Endometrium (tissue), 2 donors: ENCODE measurements around the gene CDC25C.
"Not testable (repeated sequence)": the region's sequence is repeated elsewhere in the genome, so short reads cannot be mapped to it uniquely, and the experiment has no call there.

Experiments used
- FAIRE-seq: peaks from 2 replicates; lab custom pipeline; 2012; peaks lifted over from hg19 to GRCh38; lab: Jason Lieb, UNC
- donor health status: control.
- donor health status: control.

CDC25C gene

DNA sequence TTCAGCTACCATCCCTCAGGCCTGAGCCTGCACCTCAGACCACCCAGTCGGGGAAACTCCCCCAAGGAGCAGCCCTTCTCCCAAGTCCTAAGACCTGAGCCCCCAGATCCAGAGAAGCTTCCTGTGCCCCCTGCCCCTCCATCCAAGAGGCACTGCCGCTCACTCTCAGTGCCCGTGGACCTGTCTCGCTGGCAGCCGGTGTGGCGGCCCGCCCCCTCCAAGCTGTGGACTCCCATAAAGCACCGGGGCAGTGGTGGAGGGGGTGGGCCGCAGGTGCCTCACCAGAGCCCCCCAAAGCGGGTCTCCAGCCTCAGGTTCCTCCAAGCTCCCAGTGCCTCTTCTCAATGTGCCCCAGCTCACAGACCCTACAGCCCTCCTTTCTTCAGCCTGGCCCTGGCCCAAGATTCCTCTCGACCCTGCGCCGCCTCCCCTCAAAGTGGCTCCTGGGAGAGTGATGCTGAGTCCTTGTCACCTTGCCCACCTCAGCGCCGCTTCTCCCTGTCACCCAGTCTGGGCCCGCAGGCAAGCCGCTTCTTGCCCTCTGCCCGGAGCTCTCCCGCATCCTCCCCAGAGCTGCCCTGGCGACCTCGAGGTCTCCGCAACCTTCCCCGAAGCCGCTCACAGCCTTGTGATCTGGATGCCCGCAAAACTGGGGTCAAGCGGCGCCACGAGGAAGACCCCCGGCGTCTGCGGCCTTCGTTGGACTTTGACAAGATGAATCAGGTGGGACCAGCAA, 13.5 kb upstream of the CDC25C start:
- FAIRE-seq = no peak

DNA sequence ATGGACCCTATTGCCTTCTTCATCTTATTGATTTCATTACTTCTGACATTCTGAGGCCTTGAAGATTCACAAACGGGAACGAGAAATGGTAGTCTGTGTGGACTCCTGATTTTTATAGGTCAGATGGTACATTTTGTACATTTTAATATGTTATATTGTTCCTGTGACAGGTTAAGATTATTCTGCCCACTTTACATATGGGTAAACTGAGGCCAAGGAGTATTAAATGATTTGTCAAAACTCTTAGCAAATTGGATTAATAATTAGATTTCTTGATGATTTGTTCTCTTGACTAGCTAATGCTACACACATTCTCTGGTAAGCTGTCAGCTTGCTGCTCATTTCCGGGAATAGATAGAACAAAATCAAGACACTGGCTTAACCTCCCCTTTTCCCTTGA, 8.4 kb upstream of the CDC25C start:
- FAIRE-seq = no peak

DNA sequence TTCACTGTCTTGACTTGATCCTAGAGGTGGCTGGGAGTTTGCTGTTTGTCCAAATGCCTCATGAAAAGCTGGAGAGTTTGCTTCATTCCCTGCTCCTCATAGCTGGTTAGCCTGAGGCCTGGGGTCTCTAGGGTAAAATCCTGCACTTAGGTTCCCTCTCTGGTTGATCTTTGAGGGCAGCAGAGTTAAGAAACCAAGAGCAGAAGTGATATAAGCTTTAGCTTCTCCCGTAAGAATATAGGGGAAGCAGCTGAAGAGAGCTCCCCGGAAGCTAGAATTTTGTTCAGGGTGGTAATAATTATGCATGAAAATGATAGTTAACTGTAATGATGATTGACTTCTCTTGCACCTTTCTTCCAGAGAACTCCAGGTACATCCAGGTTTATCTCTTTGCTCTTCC, 7.9 kb upstream of the CDC25C start:
- FAIRE-seq = no peak

DNA sequence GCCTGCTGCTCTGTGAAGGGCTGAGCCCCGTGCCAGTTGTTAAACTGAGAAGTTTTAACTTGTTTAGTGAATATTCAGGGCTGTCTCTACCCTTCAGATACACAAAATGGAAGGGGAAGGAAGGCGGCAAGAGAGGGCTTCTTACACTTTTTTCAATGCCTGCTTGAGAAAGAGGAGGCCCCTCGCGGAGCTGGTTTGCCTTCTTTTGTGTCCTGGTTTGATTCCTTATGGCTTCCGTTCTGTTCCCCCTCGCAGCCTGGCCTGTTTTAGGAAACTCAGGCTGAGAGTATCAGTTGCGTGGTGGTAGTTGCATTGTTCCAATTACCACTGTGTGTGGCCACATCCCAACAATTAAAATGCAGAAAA, 7.5 kb upstream of the CDC25C start:
- no peak for FAIRE-seq

DNA sequence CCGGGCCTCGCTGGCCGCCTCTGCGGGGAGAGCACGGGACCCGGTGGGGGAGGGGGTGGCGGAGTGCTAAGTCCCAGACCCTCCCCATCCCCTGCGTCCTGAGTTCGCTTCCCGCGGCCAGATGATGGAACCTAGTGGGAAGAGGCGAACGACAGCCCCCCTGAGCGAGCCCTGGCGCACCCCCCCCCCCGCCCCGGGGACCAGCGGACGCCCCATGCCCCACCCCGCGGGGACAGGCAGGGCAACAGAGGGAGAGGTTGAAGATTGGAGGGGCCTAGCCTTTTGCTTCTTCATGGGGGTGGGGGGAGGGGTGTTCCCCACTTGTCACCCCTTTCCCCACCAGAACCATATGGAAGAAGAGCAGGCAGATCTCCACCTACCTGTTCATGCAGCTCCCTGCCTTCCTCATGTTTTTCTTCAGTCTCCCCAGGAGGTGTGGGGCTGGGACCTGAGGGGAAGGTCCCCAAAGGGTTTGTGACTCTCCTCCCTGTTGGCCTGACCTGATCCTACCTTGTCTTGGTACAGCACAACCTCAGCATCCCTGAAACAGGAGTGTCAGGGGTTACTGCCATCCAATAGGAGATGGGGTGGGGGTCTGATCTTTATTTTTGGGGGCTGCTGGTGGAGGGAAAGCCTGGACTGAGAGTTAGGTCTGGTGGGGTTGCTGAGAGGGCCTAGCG, 6.9 kb upstream of the CDC25C start:
- no peak for FAIRE-seq

DNA sequence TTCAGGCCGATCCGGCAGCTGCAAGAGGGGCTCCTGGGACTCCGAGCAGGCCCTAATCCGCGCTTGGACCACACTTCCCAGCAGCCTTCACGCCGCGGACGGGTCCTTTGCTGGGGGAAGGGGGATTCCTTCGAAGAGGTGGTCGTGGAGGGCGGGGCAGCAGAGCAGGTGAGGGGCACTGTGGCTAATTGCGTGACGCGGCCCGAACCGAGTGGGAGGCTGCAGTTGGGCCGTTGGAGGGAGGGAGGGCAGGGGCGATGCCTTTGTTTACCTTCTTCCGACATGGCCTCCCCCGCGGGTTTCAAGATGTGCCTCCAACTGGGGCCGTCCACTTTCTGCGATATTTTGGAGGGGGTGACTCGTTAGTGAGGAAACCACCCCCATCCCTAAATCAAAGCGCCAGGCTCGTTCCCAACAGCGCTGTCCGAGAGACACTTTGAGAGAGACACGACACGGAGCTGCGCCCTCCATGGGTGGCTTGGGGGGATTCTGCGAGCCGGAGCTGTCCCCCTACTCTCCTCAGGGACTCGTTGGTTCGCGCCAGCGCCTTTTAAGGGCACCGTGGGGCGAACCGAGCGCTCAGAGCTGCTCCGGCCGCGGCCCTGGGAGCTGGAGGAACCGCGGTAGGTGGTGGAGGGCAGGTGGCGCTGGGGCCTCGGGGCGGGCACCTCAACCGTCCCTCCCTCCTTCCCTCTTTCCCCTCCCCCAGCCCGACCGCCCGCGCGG, 6.2 kb upstream of the CDC25C start, which contains the start of gene FAM53C:
Gene FAM53C, plus strand, starts transcription at position 582 of the 726 bp plus-strand sequence. CDS start 3,070 bp downstream, outside the sequence.
- FAIRE-seq = no peak

DNA sequence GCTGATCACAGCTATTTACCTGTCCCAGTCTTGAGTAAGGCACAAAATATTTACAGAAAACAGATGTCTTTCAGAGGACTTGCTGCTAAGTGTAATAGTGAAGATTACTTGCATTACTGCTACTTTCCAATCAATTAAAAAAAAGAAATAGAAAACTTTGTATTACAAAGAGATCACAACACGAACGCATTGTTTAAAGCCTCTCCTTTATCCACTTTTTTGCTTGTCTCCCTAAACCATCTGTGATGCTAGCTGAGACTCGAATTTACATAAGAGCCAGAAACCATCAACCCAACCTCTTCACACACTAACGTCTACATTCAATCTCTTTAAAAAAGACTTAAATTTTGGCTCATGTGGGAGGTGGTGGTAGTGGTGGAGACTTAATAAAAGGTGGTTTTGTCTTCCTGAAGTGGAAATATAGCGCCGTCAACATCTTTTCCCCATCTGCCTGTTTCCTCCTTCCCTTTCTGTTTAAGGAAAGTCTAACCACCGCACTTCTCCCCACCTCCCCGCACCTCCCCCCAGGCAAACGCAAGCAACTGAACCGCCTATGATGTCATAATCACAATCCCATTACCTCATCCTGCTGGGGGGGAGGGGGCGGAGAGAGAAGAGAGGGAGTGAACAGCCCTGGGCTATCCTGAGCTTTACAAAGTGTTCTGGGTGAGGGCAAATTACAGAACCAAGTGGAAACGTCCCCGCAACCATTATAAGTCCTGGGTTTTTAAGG, 5.5 kb upstream of the CDC25C start:
- no peak for FAIRE-seq

DNA sequence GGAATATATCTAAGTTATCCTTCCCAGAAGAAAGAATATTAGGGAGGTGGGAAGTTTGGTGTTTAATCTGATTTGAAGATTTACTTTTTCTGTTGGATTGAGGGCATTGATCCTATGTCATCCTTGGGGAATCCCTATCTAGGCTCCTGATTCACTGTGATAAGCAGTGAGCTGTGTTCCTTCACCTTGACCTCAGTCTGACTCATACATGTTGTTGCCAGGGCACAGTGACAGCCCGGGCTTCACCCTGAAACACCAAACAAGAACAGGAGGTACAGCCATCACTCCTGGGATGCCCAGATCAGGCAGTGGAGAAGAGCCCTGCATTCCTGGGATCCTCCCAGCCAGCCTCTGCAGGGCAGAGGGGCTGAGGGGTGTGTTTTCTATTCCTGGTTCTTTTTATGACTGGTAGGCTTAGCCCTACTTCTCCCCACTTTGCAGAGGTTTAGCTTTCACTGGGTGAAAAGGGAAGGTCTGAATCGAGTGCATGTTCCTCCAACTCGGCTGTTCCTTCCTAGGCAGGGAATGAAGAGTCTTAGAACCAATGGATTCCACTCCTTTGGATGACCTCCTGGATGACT, 3.4 kb upstream of the CDC25C start:
- no peak for FAIRE-seq

DNA sequence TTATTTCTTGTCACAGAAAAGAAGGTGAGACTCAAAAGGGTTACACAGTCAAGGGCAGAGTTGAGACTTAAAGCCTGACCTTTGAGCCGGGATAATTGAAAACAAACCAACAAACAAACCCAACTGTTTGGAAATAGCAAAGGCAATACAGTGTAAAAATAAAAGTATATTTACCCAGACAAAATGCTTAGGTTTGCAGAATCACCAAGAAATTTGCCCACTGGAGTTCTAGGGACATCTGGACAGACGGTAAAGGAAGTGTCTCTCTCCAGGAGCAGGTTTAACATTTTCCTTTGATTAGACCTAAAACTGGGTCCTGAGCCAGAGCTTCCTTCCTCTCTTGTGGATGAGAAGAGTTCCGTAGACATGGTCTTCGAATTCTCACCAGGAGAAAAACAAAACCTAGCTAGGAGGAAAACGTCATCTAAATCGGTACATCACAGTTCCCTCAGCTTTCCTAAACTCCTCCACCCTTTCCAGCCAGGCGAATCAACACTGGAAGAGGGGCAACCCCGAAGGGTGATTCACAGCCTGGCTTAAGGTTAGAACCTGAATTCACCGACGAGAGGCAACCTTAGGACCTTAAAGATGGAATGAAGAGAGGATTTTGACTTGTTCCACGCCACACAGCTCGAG, 673 bp downstream of the CDC25C start:
- no peak for FAIRE-seq

DNA sequence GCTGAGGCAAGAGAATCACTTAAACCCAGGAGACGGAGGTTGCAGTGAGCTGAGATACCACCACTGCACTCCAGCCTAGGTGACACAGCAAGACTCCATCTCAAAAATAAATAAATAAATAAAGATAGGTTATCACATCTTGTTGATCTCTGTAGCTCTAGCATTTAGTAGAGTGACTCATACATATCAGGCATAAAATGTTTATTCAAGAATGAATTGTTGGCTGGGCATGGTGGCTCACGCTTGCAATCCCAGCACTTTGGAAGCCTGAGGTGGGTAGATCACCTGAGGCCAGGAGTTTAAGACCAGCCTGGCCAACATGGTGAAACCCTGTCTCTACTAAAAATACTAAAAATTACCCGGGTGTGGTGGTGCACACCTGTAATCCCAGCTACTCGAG, 13.4 kb downstream of the CDC25C start:
- not testable (repeated sequence) for FAIRE-seq

DNA sequence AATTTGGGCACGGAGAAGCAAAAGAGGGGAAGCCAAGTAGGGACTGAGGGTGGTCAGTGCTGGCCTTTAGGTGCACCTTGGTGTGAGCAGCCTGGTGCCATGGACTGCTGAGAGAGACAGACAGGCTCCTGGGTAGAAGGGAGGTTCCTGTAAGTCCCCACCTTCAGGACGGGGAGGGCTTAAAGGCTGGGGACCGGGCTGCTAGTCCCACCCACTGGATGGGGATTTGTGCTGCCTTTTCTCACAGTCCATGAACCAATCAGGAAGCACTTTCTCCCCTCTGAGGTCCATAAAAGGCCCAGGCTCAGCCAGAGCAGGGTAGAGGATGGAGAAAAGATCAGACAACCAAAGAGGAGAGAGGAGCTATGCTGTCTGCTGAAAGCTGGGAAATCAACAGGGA, 15.2 kb downstream of the CDC25C start:
- FAIRE-seq = no peak

DNA sequence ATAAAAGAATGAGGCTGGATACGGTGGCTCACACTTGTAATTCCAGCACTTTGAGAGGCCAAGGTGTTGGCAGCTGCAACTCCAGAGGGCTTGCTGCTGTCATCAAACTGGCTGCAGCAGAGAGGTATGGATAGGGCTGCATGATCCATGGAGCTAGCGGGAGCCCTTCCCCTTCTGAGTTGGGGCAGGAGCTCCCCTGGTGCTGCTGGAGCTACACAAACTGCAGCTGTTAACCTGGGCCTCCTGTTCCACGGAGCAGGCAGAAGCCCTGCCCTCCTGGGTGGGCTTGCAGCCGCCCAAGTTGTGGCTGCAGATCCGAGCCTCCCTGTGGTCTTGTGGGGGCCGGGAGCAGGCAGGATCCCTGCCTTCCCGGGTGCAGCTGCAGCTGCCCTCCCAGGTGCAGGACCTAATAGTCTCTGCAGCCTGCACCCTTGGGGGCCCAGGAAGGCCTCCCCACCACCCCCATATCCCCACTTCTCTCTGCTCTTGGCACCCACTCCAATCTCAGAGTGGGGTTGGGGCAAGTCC, 15.8 kb downstream of the CDC25C start:
- FAIRE-seq = no peak

DNA sequence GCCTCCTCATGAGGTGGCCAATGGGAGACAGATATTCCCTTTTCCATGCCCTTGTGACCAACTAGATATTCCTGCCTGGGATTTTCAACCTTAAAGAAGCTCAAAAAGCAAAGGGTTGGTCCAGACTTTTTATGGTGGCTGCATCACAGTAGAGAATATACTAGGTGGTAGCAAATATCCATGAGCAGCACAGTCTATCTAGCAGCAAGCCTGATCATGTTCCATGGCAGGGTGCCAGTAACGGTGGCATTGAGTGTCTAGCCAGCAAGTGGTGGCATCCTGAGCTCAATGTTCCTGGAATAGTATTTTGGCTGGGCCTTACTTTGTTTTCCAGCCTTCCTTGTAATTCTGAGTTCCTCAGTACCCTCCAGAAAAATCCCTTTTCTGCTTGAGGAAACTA, 25.8 kb downstream of the CDC25C start:
- no peak for FAIRE-seq

DNA sequence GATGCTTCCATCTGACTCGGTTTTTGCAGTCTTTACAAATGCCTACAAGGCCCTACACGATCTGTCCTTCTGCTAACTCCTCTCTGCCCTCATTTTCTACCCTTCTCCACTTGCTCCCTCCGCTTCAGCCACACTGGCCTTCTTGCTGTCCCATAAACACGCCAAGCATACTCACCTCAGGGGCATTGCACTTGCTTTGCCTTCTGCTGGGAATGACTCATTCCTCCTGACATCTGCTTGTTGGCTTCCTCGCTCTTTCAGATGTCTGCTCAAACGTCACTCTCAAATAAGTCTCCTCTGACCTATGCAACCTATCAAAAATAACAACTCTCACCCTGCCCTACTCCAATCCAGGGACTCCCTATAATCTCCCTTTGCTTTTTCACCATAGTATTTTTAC, 28.2 kb downstream of the CDC25C start:
- FAIRE-seq = no peak

DNA sequence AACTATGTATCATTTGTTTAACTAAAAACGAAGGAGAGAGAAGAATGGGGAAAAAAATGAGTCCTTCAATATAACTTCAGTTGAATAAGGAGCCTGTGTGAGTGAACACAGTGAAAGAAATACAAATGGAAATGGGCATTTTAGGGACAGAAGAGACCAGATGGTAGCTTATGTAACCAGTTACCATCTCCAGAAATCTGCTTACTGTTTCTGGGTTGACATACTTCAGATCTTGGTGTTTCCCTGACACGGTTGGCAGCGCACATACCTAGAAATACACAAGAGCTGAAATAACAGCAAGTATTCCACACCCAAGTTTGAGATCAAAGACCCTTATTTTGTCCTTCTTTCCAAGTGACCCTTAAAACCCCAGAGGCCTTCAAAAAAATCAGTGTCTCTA, 42.3 kb downstream of the CDC25C start:
- FAIRE-seq = no peak

DNA sequence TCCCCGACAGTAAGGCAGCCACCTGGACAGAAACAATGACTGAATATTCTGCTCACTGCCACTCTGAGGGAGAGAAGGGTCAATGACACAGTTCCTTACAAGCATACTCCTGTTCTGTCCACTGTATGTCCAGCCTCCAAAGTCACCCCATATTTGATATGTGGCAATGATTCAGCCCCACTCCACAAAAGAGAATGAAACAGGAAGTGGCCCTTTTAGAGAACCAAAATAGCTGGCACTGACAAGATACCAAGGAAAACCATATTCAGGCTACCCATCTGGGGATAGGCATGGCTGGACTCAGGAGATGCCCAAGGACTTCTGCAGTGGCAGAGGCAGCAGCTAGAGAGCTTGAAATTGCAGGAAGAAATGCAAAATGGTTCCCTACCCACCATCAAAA, 44.4 kb downstream of the CDC25C start:
- no peak for FAIRE-seq

DNA sequence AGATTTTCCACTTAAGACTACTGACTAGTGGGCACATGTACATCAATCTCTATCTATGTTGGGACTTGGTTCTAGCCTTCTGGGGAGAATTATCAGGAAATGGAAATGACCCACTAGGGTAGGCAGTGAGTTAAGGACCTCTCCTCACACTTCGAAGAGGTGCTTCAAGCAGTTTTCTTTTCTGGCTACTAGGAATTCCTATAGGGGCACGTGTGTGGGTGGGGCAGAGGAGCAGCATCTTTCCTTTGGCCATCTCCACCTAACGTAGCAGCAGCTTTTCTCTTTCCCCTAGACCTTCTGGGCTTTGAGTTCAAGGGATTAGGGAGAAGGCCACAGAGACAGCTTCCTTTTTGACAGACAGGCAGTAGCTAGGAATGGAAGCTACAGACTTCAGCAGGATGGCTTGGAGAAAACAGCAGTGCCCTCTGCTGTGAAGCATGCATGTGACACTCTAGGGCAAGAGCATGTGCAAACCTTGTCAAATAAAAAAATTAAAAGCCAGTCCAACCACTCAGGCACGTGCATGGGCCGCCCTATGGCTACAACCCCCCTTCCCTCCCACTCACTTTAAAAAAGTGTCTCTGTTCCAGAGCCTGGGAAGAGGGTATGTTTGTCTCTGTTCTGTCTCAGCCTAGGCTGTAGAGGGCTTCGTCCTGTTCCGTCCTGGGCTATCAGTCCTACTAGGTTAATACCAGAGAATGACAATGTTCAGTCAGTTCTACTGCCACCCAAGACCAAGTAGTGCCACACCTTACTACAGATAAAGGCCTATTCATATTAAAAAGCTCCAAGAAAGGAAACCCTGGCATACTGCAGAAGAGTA, 48.5 kb downstream of the CDC25C start:
- FAIRE-seq = no peak

DNA sequence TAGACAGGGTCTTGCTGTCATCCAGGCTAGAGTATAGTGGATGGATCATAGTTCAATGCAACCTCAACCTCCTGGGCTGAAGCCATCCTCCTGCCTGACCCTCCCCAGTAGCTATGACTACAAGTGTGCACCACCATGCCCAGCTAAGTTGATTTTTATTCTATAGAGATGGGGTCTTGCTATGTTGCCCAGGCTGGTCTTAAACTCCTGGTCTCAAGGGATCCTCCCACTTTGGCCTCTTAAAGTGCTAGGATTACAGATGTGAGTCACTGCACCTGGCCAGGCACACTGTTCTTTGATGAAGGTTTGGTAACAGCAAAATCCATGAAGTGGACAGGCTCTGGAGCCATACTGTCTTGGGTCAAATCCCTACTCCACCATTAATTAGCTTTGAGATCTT, 50.7 kb downstream of the CDC25C start:
- FAIRE-seq = no peak

DNA sequence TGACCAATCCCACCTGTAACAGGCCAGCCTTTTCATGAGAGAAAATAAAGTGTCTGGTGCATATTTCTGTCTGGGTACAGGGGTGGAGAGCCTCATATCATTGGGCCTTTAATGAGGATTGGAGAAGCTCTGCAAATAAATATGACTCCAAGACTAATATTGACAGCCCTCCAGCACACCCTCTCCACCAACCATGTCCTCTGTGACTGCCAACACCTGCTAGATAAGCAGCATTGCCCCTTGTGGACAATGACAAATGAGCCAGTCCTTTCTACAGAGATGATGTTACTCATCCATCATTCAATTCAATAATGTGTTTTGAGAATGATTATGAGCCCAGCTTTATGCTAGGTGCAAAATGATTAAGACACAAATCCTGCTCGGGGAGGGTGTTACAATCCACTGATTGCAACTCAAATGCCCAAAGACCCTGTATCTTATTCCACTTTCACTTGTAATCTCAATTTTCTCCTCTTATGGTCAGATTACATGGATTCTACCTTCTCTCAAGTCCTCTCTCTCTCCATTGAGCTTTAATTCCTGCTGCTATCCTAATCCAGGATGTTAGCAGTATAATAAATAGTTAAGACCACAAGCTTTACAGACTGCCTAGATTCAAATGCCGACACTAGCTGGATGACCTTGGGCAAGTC, 55.1 kb downstream of the CDC25C start:
- FAIRE-seq = no peak

DNA sequence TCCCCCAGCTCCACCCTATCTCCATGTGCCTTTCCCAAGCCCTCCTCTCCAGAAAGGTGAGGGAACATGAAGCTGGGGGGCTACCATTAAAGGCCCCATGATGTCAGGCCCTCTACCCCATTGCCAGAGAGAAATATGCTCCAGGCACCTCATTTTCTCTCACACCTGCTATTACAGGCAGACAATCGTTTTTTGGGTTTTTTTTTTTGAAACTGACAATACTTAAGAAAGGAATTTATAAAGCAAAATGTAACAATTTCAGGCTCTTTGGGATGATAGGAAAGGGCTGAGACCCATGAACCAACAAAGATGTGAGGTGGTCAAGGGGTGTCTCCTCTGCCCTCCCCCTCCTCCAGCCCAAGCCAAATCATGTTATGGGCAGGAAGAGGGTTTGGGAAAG, 55.7 kb downstream of the CDC25C start:
- no peak for FAIRE-seq
